Measurements from ENCODE around the gene VCP. TPM values are rescaled to one million over a fixed set of nuclear protein-coding genes. Genes with fewer than 3 reads are reported as not detected.

The VCP gene
- total RNA-seq, 1 donor from 2014 or later = 390 TPM

- H3K27ac Mint-ChIP-seq (ENCODE audit: unreplicated experiment) = no peak overlapping the region
- no peak overlapping the region for H3K4me3 ChIP-seq (ENCODE audit: insufficient read depth, low read depth, low read length)
- no peaks in the 10 kb centered on the region for H3K27me3 ChIP-seq (ENCODE audit: insufficient read depth, low read length)
- no peak overlapping the region for H3K9ac ChIP-seq (ENCODE audit: low read length)
- H3K27me3 Mint-ChIP-seq (ENCODE audit: low read depth, unreplicated experiment) = no peaks in the 10 kb centered on the region
- H3K27ac ChIP-seq (ENCODE audit: low read depth, low read length) = no peak overlapping the region
- peaks cover 18% of the 10 kb centered on the region for H3K36me3 Mint-ChIP-seq (ENCODE audit: low read depth, unreplicated experiment)
- DNase-seq (ENCODE audit: low read depth) (no peak), FAIRE-seq (no peak)
- H3K4me1 ChIP-seq (ENCODE audit: insufficient read depth, low read length) = peaks cover 32% of the 10 kb centered on the region
- peaks cover 33% of the 10 kb centered on the region for H3K4me1 Mint-ChIP-seq (ENCODE audit: low read depth, unreplicated experiment)
- peak overlapping the region; percentile 45 for H3K4me3 Mint-ChIP-seq (ENCODE audit: unreplicated experiment)
- no peak overlapping the region for H2AFZ ChIP-seq (ENCODE audit: low read depth, low read length)
- peaks cover 35% of the 10 kb centered on the region for H4K20me1 ChIP-seq (ENCODE audit: insufficient read depth, low read length)
- no peak overlapping the region for H3K4me2 ChIP-seq (ENCODE audit: low read length)
- H3K9me3 Mint-ChIP-seq (ENCODE audit: unreplicated experiment) = no peaks in the 10 kb centered on the region
- H3K9me3 ChIP-seq (ENCODE audit: insufficient read depth, low read depth, low read length) = no peaks in the 10 kb centered on the region
- peaks cover 58% of the 10 kb centered on the region for H3K79me2 ChIP-seq (ENCODE audit: insufficient read depth, low read length)
- TF ChIP-seq EZH2 (IDR thresholded peaks at IDR 0.05; ENCODE audit: insufficient read depth, low read length) (no peak), CTCF (IDR thresholded peaks at IDR 0.05; ENCODE audit: insufficient read depth, low read depth, low read length) (no peak)
- H3K36me3 ChIP-seq (ENCODE audit: insufficient read depth, low read length) = peaks cover 33% of the 10 kb centered on the region
Observed at GRCh38 chr9:35105571-35106342, 33.3 kb upstream of the VCP start.

GRCh38 chr9:35105126-35105525 lies 32.7 kb upstream of the VCP start:
- FAIRE-seq (no peak), DNase-seq (ENCODE audit: low read depth) (no peak)
- no peak overlapping the region for H3K4me2 ChIP-seq (ENCODE audit: low read length)
- peaks cover 26% of the 10 kb centered on the region for H3K4me1 ChIP-seq (ENCODE audit: insufficient read depth, low read length)
- H3K36me3 ChIP-seq (ENCODE audit: insufficient read depth, low read length) = peaks cover 39% of the 10 kb centered on the region
- H3K4me3 ChIP-seq (ENCODE audit: insufficient read depth, low read depth, low read length) = no peak overlapping the region
- TF ChIP-seq CTCF (IDR thresholded peaks at IDR 0.05; ENCODE audit: insufficient read depth, low read depth, low read length) (no peak), EZH2 (IDR thresholded peaks at IDR 0.05; ENCODE audit: insufficient read depth, low read length) (no peak)
- Mint-ChIP-seq H3K27me3 (ENCODE audit: low read depth, unreplicated experiment) (no peaks in the 10 kb centered on the region), H3K36me3 (ENCODE audit: low read depth, unreplicated experiment) (peaks cover 22% of the 10 kb centered on the region), H3K4me3 (ENCODE audit: unreplicated experiment) (no peak overlapping the region), H3K9me3 (ENCODE audit: unreplicated experiment) (no peaks in the 10 kb centered on the region), H3K27ac (ENCODE audit: unreplicated experiment) (peak overlapping the region; percentile 41), H3K4me1 (ENCODE audit: low read depth, unreplicated experiment) (peaks cover 31% of the 10 kb centered on the region)
- H3K9ac ChIP-seq (ENCODE audit: low read length) = no peak overlapping the region
- peaks cover 53% of the 10 kb centered on the region for H3K79me2 ChIP-seq (ENCODE audit: insufficient read depth, low read length)
- no peaks in the 10 kb centered on the region for H3K27me3 ChIP-seq (ENCODE audit: insufficient read depth, low read length)
- no peak overlapping the region for H2AFZ ChIP-seq (ENCODE audit: low read depth, low read length)
- H3K27ac ChIP-seq (ENCODE audit: low read depth, low read length) = no peak overlapping the region
- no peaks in the 10 kb centered on the region for H3K9me3 ChIP-seq (ENCODE audit: insufficient read depth, low read depth, low read length)
- H4K20me1 ChIP-seq (ENCODE audit: insufficient read depth, low read length) = peaks cover 28% of the 10 kb centered on the region

- Histone ChIP-seq H2AFZ (ENCODE audit: low read depth, low read length) (no peak overlapping the region), H3K79me2 (ENCODE audit: insufficient read depth, low read length) (peaks cover 47% of the 10 kb centered on the region), H3K4me1 (ENCODE audit: insufficient read depth, low read length) (peaks cover 21% of the 10 kb centered on the region), H3K27ac (ENCODE audit: low read depth, low read length) (no peak overlapping the region), H3K4me2 (ENCODE audit: low read length) (no peak overlapping the region), H3K36me3 (ENCODE audit: insufficient read depth, low read length) (peaks cover 44% of the 10 kb centered on the region), H3K9ac (ENCODE audit: low read length) (peak overlapping the region; percentile 94), H4K20me1 (ENCODE audit: insufficient read depth, low read length) (peaks cover 23% of the 10 kb centered on the region), H3K9me3 (ENCODE audit: insufficient read depth, low read depth, low read length) (no peaks in the 10 kb centered on the region), H3K4me3 (ENCODE audit: insufficient read depth, low read depth, low read length) (no peak overlapping the region), H3K27me3 (ENCODE audit: insufficient read depth, low read length) (no peaks in the 10 kb centered on the region)
- H3K4me3 Mint-ChIP-seq (ENCODE audit: unreplicated experiment) = no peak overlapping the region
- H3K27me3 Mint-ChIP-seq (ENCODE audit: low read depth, unreplicated experiment) = no peaks in the 10 kb centered on the region
- DNase-seq (ENCODE audit: low read depth) (no peak), FAIRE-seq (no peak)
- peak overlapping the region; percentile 91 for H3K27ac Mint-ChIP-seq (ENCODE audit: unreplicated experiment)
- TF ChIP-seq CTCF (IDR thresholded peaks at IDR 0.05; ENCODE audit: insufficient read depth, low read depth, low read length) (no peak), EZH2 (IDR thresholded peaks at IDR 0.05; ENCODE audit: insufficient read depth, low read length) (no peak)
- H3K36me3 Mint-ChIP-seq (ENCODE audit: low read depth, unreplicated experiment) = peaks cover 24% of the 10 kb centered on the region
- peaks cover 27% of the 10 kb centered on the region for H3K4me1 Mint-ChIP-seq (ENCODE audit: low read depth, unreplicated experiment)
- no peaks in the 10 kb centered on the region for H3K9me3 Mint-ChIP-seq (ENCODE audit: unreplicated experiment)
Observed at GRCh38 chr9:35104586-35104985, 32.2 kb upstream of the VCP start.
